Smooth muscle cell of the umbilical artery (primary cell): ENCODE measurements around the gene TTL. TPM values are rescaled to one million over a fixed set of nuclear protein-coding genes. Genes with fewer than 3 reads are reported as not detected.

Experiments
- total RNA-seq: library from RNA; depleted of rRNA; stranded (reverse); fragments of >200 nt; gene quantifications from 2 replicates; pipeline ENCODE4 v1.2.3, GENCODE V29; 2014

The TTL gene
- total RNA-seq = 35.3 and 82.1 TPM in 2 replicates

DNA sequence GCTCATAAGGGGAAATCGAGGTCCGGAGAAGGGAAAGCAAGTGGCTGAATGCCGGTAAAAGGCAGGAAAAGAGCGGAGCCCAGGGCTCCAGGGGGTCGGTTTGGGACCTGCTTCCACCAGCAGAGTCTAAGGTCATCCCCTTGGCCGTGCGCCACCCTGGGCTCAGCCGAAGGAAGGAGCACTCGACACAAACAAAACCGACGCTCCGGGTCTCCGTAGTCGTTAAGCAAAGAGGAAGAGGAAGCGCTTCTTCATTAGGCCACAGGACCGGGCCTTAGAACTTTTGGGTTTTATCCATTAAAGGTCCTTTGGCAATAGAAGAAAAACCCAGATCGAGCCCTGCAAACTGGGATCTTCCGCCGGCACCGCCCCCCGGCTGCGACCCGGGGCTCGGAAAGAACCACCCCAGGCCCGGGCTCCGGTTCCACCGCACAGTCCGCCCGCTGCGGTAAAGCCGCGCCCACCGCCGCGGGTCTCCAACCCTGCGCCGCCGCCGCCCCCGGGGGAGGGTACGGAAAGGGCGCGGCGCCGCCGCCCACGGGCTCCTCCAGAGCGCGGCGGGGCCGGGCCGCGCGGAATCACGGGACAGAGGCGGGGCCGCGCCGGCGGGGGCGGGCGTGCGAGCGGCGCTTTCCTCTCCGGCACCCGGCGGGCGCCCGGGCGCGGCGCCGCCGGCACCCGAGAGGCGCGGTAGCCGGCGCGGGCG lies at the start of gene TTL:
TSS of gene TTL (plus strand) at position 629 of the 706 bp plus-strand sequence. CDS start 189 bp downstream, outside the sequence.

DNA sequence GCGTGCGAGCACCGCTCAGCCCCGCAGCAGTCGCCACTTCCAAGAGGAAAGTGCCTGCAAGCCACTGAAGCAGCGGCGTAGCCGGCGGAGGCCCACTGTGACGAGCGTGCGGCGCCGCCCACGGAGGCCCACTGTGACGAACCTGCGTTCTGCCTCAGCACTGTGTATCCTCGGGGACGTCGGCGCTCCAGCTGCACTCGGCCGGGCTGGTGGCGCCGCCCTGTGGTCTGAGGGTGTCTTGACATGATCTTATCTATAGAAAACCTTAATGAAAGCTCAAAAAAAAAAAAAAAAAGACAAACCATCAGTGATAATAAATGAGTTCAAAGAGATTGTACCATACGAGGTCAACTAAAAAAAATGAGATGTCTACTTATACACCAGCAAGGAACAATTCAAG lies 48.5 kb upstream of the TTL start, which contains the start of gene RGPD8:
TSS of gene RGPD8 (minus strand) at position 166 of the 400 bp plus-strand sequence. CDS start 192 bp downstream, outside the sequence.

GRCh38 chr2:112542123-112542983 lies 60.4 kb downstream of the TTL start, which contains the start of gene POLR1B:
POLR1B (plus strand) TSS chr2:112542465; CDS start chr2:112542495, 30 bp downstream.

GRCh38 chr2:112584134-112584890 lies 102.4 kb downstream of the TTL start, which contains the start of gene CHCHD5:
CHCHD5 (plus strand) TSS chr2:112584609; CDS start chr2:112584648, 39 bp downstream.

Other genes with a start within 250 kb of the TTL start
- 6.6 and 6.8 TPM in 2 replicates for gene ZC3H8, start 227.1 kb upstream of the TTL start, total RNA-seq
- gene ZC3H6, start 206.6 kb upstream of the TTL start, total RNA-seq = 5.9 and 6.7 TPM in 2 replicates
- gene RGPD8, start 48.5 kb upstream of the TTL start, total RNA-seq = 18.4 and 22.1 TPM in 2 replicates
- gene POLR1B, start 60.3 kb downstream of the TTL start, total RNA-seq = 13.4 and 26.4 TPM in 2 replicates
- gene CHCHD5, start 102.5 kb downstream of the TTL start, total RNA-seq = 5.5 and 6.5 TPM in 2 replicates
- 94.7 and 471 TPM in 2 replicates for gene SLC20A1, start 163.8 kb downstream of the TTL start, total RNA-seq
- gene NT5DC4, start 238.9 kb downstream of the TTL start, total RNA-seq = not detected in 2 replicates